ENCODE results near the gene MYG1. TPM values are rescaled to one million over a fixed set of nuclear protein-coding genes. Genes with fewer than 3 reads are reported as not detected.

The MYG1 gene
- total RNA-seq, 1 experiment from 2014 or later: 82.5 TPM

- Histone ChIP-seq H3K79me2 (ENCODE audit: low read depth) (peaks cover 58% of the 10 kb centered on the region), H3K4me1 (replicated peaks; ENCODE audit: insufficient read depth) (peaks cover 52% of the 10 kb centered on the region), H3K27me3 (ENCODE audit: insufficient read depth, low read depth) (no peaks in the 10 kb centered on the region), H2AFZ (no peak overlapping the region), H3K4me3 (no peak overlapping the region), H3K9me3 (ENCODE audit: insufficient read depth, low read depth) (no peaks in the 10 kb centered on the region), H3K9me2 (ENCODE audit: insufficient read depth) (no peaks in the 10 kb centered on the region), H3K27ac (peak overlapping the region; percentile 87), H3K36me3 (ENCODE audit: low read depth) (peaks cover 13% of the 10 kb centered on the region; the same call in 1 of the 2 replicates), H3K4me2 (peak overlapping the region; percentile 92), H4K20me1 (ENCODE audit: insufficient read depth) (no peaks in the 10 kb centered on the region), H3F3A (ENCODE audit: insufficient read depth, low read depth) (peaks cover 53% of the 10 kb centered on the region)
- CTCF ChIA-PET: interaction anchor here (0.6 to 1.1 kb wide), 2 partner anchors 85 to 200 kb away, joined by 3 to 4 read pairs; no protein-coding TSS in a partner anchor
- intact Hi-C loops (cut with micrococcal nuclease; ENCODE audit: unreplicated experiment): loop anchor here (2.0 to 5.0 kb wide), 2 partner anchors 77 to 246 kb away; partner anchors contain the start of gene TNS2
- BruUV-seq (replicated peaks): no TSS peak
- no peak for DNase-seq
- TF ChIP-seq, protein P1, sequence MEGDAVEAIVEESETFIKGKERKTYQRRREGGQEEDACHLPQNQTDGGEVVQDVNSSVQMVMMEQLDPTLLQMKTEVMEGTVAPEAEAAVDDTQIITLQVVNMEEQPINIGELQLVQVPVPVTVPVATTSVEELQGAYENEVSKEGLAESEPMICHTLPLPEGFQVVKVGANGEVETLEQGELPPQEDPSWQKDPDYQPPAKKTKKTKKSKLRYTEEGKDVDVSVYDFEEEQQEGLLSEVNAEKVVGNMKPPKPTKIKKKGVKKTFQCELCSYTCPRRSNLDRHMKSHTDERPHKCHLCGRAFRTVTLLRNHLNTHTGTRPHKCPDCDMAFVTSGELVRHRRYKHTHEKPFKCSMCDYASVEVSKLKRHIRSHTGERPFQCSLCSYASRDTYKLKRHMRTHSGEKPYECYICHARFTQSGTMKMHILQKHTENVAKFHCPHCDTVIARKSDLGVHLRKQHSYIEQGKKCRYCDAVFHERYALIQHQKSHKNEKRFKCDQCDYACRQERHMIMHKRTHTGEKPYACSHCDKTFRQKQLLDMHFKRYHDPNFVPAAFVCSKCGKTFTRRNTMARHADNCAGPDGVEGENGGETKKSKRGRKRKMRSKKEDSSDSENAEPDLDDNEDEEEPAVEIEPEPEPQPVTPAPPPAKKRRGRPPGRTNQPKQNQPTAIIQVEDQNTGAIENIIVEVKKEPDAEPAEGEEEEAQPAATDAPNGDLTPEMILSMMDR (conservative IDR thresholded peaks at IDR 0.05): no peak
- no peak for TF ChIP-seq EZH2 (IDR thresholded peaks at IDR 0.05; ENCODE audit: low read depth)
- POLR2A ChIA-PET (ENCODE audit: unreplicated experiment): no interaction called here
Measured at GRCh38 chr12:53298164-53298563, 1.3 kb upstream of the MYG1 start.

GRCh38 chr12:53299101-53299453 is 418 bp upstream of the MYG1 start:
- peak; percentile 50 to 84 for DNase-seq

DNA sequence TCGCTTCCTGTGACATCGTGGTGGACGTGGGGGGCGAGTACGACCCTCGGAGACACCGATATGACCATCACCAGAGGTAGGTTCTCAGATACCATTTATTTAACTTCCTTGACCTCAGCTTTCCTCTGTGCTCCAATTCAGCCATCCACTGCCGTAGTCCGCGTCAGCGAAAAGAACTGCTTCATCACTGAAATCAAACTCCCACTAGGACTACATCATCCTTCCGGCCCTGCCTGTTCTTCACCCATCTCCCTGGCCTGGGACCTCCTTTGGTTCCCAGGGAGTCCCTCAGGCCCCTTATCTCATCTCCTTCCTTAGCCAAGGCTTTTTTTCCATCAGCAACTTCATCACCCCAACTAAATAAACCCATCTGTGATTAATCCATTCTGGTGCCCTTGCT is 692 bp downstream of the MYG1 start:
- Histone ChIP-seq H3K9me2 (ENCODE audit: insufficient read depth) (no peaks in the 10 kb centered on the region), H2AFZ (peak overlapping the region; percentile 83), H3K27me3 (ENCODE audit: insufficient read depth, low read depth) (no peaks in the 10 kb centered on the region), H3K4me3 (peak overlapping the region; percentile 75), H3K79me2 (ENCODE audit: low read depth) (peaks cover 59% of the 10 kb centered on the region), H4K20me1 (ENCODE audit: insufficient read depth) (no peaks in the 10 kb centered on the region), H3K4me1 (replicated peaks; ENCODE audit: insufficient read depth) (peaks cover 46% of the 10 kb centered on the region), H3K9me3 (ENCODE audit: insufficient read depth, low read depth) (no peaks in the 10 kb centered on the region), H3K27ac (peak overlapping the region; percentile 87), H3K36me3 (ENCODE audit: low read depth) (peaks cover 13% of the 10 kb centered on the region), H3F3A (ENCODE audit: insufficient read depth, low read depth) (peaks cover 41% of the 10 kb centered on the region), H3K4me2 (peak overlapping the region; percentile 92)
- intact Hi-C loops (cut with micrococcal nuclease; ENCODE audit: unreplicated experiment): no loop called here
- TF ChIP-seq, protein P1 (conservative IDR thresholded peaks at IDR 0.05): no peak
- TF ChIP-seq EZH2 (IDR thresholded peaks at IDR 0.05; ENCODE audit: low read depth): no peak
- no peak for DNase-seq
- ChIA-PET POLR2A (ENCODE audit: unreplicated experiment) (interaction anchor here (0.5 kb wide), 1 partner anchor 246 kb away, joined by 3 read pairs; no protein-coding TSS in a partner anchor), CTCF (interaction anchor here (1.6 kb wide), 1 partner anchor 21 kb away, joined by 4 read pairs; the partner anchor contains the start of gene AAAS)
- BruUV-seq (replicated peaks): no TSS peak

More at GRCh38 chr12:53299101-53299453, 418 bp upstream of the MYG1 start:
- Histone ChIP-seq H3K4me3 (peak overlapping the region; percentile 75; the same call in 1 of the 2 replicates), H3K36me3 (ENCODE audit: low read depth) (peaks cover 13% of the 10 kb centered on the region; the same call in 1 of the 2 replicates), H3K27me3 (ENCODE audit: insufficient read depth, low read depth) (no peaks in the 10 kb centered on the region), H3K9me2 (ENCODE audit: insufficient read depth) (no peaks in the 10 kb centered on the region), H3K9me3 (ENCODE audit: insufficient read depth, low read depth) (no peaks in the 10 kb centered on the region), H3K27ac (peak overlapping the region; percentile 87), H3F3A (ENCODE audit: insufficient read depth, low read depth) (peaks cover 48% of the 10 kb centered on the region), H4K20me1 (ENCODE audit: insufficient read depth) (no peaks in the 10 kb centered on the region), H3K4me2 (peak overlapping the region; percentile 92), H3K79me2 (ENCODE audit: low read depth) (peaks cover 59% of the 10 kb centered on the region), H3K4me1 (replicated peaks; ENCODE audit: insufficient read depth) (peaks cover 52% of the 10 kb centered on the region), H2AFZ (no peak overlapping the region)
- ChIA-PET POLR2A (ENCODE audit: unreplicated experiment) (interaction anchor here (0.6 kb wide), 1 partner anchor 804 kb away, joined by 3 read pairs; no protein-coding TSS in a partner anchor), CTCF (interaction anchor here (0.6 to 1.6 kb wide), 4 partner anchors 22 to 152 kb away, joined by 3 to 4 read pairs (median 4); partner anchors contain the start of gene AAAS)
- no TSS peak for BruUV-seq (replicated peaks)
- intact Hi-C loops (cut with micrococcal nuclease; ENCODE audit: unreplicated experiment): loop anchor here (1.0 to 5.0 kb wide), 3 partner anchors 22 to 247 kb away; partner anchors contain the start of genes AAAS and TNS2
- TF ChIP-seq, protein P1 (conservative IDR thresholded peaks at IDR 0.05): no peak
